Renal pelvis (tissue), 4 donors: ENCODE data around the gene DENND5A. TPM values are rescaled to one million over a fixed set of nuclear protein-coding genes. Genes with fewer than 3 reads are reported as not detected.

Experiments used
- DNase-seq: peaks from one replicate; pipeline ENCODE4 v3.0.0-alpha.2; 2013
- polyA plus RNA-seq, 3 donors: library from polyadenylated mRNA; unstranded; fragments of 120-200 nt; gene quantifications; one replicate each; pipeline ENCODE4 v1.2.1, GENCODE V29; 2013; ENCODE audit not compliant: insufficient read length in 3 of 3

Gene DENND5A
- polyA plus RNA-seq, 3 donors: 84.5 to 95.2 (median 89.4) TPM

DNA sequence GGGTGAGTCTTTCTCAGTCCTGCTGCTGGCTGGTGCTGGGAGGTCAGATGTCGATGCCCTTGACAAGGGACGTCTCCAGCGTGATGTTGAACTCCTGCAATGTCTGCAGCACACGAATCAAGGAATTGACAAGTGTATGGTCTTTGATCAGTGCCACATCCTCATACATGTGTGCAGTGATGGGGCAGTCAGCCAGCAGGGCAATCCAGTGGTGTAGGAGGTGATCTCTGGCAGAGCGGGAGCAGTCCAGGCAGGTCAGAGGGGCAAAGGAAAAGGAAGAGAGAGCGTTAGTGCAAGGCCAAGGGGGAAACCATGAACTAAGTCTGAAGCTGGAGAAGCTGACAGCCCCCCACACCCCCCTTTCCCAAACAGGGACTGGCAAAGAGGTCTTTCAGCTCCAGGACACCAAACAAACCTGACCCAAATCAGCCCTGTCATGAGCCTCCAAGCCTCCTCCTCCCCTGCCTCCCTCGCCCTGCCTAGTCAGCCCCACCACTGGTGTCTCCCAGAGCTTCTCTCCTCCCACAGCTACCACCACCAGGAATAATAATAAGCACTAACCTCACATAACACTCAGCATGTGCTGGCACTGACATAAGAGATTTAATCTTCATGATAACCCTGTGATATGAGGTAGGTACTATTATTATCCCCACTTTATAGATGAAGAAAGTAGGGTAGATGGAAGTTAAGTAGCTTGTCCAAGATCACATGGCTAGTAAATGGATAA lies 125.4 kb downstream of the DENND5A start:
- no peak for DNase-seq

DNA sequence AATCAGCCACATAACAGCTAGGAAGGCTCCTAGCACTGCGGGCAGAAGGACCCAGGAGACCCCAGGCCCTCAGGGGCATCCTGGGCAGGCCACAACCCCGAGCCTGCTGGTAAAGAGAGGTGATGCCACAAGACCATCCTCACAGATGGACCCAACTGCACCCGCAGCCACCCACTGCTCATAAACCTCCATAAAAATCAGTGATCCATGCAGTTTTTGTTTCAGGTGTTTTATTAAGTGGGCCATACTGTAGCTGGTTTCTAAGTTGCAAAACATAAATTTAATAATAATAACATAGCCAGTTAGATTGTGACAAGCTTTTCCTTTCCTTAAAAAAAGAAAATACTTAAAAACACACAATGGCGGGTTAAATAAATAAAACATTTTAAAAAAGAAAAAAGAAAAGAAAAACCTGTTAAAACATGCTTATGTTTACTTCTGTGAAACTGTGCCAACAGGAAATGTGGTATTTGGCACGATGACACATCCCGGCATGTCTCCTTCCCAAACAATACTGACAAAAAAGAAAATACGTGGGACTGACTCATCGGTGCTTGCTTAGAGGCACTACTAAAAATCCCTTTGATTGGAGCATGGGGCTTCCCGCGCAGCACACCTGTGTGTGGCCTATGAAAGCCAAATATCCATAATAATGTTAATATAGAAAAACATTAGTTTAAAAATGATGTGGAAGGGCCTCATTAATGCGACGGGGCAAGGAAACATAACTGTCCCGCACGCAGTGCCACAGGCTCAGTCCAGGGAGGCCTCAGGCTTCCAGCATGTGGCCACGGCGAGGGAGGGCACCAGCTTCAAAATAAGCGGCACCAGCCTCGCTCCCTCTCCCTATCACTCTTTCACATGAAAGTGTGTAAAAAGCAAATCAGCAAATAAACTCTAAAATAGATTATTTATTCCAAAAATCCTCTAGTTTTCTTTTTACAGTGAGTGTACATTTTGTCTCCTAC lies 126.3 kb downstream of the DENND5A start:
- no peak for DNase-seq

DNA sequence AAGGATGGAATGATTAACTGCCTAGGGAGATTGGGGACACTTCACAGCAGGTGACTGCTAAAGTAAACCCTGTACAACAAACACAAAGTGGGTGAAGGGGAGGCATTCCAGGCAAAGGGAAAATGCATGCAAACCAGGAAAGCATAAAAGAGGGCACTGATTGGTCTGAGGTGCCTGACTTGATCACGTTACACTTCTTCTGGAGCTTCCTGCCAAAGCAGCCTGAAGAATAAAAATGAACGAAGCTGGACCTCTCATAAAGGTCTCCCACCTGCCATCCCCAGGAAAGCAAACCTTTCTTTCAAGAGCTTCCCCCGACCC lies 127.1 kb downstream of the DENND5A start:
- no peak for DNase-seq

DNA sequence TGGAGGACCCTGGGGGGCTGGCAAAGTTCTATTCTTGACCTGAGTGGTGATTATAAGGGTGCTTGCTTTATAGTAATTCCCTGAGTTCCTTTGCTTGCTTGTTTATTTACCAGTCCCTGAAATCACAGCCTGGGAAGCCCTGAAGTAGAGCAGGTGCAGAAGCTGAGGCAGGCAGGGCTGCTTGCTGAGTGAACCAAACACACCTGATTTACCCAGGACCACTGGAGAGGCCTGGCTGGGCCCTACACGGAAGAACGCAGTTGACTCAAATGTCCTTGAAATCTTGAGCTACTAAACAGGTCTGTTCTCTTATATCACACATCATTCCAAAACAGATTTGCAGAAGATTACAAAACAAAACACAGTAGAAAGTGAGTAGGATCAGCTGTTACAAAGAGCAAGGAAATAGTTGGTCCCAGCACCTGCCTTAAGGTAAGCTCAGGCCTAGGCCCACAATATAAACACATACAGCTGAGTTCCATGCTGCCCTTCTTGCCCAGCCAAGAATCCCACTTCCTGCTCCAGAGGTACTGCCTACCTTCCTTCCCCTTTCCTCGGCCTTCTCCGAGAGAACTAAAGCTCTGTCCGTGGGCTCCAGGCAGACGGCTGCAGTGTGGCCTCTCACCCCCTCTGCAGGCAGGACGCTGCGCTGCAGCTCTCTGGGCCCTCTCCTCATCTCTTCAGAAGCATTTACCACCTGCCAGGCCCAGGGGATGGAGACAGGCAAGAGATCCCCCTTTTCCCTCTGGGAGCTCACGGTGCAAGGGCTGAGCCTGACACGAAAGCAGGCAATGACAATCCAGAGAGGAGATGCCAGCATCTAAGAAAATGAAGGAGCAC lies 127.6 kb downstream of the DENND5A start:
- peak; percentile 59 for DNase-seq

DNA sequence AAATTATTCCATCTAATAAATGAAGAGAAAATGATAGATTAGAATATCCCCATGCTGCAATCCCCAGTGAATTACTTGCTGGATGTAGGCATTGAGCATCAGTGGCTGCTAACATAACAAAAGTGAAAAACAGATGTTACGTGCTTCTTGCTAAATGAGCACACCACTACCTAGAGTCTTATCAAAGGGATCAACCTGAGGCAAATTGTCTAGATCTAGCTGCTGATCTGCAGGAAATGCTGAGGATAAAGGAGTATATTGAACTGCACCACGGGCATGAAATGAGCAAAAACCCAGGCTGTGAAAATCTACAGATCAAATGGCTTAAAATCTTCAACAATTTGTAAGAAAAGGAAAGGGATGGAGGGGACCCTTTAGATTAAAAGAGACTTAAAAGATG lies 128.4 kb downstream of the DENND5A start:
- no peak for DNase-seq

DNA sequence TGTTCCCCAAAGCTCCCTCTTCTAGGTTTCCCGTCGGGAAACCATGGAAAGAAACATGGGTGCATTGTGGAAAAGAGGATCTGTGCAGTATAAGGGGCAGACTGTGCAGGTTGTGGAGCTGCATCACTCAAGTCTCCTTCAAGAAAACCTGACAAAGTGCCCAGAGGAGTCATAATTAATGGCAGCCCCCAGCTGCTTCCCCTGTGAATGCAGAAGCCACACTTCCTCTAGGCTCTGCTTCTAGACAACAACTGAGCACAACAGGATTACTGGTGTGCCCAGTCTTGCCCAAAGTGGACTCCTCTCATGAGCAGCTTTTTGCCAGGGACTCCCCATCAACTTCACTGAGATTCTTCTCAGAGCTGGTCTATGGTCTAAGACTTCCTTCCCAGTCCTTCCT lies 131.2 kb downstream of the DENND5A start:
- no peak for DNase-seq

DNA sequence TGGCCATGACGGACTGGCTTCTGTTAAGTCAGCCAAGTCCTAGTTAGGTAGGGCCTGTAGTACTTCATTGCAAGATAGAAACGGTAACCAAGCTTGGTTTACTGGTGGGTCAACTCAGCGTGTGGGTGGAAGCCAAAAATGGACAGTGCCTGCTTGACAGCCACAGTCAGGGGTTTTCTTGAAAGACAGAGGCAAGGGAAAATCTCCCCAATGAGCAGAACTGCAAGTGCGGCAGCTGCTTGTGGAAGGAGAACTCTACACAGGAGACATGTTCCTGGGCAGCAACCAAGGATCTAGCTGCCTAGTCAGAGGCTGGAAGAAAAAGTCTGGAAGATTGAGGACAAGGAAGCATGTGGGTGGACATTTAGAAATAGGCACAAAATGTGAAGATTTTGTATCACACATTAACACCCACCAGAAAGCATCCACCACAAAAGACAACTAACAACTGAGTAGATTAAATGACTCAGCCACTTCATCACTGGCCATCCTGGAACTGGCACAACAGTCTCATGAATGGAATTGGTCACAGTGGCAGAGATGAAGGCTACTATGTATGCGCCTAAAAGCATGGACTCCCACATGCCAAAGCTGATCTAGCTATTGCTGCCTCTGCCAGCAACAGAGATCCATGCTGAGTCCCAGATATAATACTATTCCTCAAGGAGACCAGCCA lies 132.8 kb downstream of the DENND5A start:
- no peak for DNase-seq

DNA sequence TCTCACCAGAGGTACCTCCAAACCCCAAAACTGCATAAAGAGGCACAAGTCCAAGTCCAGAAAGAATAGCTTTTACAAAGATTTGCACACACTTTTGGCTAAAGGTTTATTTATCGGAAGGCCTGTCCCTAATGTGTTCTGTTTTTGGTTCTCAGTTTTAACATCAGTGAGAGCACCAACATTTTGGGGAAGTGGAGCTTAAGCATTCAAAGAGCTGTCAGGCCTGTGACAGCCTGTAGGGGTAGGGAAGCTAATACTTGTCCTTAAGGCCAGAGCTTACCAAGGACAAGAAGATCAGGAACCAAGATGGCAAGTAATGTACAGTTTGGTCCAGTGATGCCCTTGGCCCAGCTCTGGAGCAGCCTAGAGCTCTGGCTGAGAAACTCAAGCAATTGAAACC lies 134.9 kb downstream of the DENND5A start:
- no peak for DNase-seq

DNA sequence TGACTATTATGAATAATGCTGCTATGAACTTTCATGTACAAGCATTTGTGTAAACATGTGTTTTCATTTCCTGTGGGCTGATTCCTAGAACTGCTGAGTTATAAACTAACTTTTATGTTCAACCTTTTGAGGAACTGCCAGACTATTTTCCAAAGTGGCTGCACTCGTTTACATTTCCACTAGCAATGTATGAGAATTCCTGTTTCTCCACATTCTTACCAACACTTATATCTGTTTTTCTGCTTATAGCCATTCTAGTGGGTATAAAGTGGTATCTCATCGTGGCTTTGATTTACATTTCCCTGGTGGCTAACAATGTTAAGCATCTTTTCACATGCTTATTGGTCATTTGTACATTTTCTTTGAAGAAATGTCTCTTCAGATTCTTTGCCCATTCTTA lies 138.5 kb downstream of the DENND5A start:
- DNase-seq: no peak

DNA sequence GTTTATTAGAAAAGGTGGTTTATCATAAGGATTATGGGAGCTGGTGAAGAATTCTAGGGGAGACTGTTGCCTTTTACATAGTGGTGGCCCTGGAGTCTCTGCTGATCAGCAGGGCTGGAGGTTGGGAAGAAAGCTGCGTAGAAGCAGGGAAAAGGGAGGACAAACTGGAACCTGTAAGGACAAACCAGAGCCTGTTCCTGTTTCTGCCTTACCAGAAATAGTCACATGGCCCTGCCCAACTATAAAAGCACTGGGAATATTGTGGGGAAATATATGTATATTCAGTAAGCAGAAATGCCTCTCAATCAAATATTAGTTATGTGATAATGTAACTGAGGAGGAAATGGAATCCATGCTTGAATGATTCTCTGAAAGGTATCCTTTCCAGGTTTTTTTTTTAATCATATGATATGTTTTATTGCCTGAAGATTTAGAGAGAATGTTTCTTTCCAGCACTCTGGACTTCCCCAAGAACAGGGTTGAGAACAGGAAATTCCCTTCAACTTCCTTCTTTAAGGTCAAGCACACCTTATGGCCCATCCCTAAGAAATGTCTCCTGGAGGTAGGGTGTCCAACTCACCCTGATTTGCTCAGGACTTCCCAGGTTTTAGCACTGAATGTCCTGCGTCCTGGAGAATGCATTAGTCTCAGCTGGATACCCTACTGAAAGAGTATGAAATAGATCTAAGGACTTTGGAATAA lies 139.8 kb downstream of the DENND5A start:
- DNase-seq: no peak

DNA sequence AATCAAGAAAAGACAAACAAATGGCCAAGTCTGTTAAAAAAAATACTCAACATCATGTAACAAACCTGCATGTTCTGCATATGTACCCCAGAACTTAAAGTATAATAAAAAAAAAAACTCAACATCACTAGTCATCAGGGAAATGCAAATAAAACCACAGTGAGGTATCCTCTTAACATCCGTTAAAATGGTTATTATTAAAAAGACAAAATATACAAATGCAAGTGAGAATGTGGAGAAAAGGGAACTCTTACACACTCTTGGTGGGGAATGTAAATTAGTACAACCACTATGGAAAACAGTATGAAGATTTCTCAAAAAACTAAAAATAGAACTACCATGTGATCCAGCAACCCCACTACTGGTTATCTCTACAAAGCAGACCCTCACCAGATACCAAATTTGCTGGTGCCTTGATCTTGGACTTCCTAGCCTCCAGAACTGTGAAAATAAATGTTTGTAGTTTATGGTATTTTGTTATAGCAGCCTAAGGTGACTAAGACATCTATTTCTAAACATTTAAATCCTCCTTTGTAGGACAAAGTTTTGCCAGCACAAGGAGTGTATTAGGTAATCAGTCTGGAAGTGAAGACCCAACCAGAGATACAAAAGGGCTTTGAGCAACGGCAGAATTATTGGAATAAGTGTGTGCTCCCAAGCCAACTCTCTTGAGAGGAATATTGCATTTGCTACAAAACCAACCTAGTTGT lies 141.4 kb downstream of the DENND5A start:
- DNase-seq: no peak

DNA sequence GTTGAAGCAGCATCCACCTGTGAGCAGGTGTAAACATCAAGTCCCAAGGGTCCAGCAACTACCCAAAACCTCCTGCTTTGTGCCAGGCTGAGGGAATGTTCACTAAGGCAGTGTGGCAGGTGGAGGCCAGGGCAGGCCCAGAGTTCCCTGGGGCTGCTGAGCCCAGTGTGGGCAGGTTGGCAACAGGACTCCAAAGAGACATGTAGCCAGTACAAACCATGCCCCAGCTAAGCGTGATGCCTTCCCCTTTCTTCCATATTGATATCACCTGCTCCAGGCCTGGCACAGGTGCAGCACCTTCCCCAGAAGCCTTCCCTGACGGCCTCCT lies 143.7 kb downstream of the DENND5A start:
- DNase-seq: no peak

DNA sequence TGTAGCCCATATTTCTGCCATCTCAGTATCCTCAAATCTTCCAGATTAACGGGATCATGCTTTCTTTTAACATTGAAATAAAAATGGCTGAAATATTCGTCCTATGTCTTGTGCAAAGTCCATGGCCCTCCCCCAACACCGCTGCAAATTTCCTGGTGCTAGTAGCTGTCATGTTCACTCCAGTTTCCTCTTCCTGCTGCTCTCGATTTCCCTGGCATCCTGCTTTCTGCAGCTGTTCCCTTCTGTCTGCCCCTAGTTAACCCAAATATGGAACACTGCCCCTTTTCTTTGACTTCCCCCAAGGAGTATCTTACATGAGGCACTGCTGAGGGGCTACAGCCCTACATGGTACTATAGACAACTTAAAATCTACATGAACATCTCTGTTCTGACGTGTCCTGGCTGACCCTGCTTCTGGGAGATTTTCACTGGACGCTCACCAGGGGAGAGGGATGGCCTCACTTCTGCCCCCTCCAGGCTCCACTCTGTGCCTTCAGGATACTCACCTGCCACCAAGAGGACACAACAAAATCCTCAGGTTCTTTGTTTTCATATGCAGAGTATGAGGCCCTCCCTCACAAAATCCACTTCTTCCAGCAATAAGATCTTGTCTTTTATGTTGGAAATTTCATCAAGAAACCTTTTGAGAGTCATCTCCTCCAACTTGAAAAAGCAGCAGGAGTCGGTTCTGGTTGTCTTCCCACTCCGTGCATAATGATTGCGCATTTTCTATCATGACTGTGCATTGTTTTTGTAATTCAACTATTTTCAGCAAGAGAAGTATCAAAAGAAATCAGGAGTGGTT lies 144.3 kb downstream of the DENND5A start:
- no peak for DNase-seq

DNA sequence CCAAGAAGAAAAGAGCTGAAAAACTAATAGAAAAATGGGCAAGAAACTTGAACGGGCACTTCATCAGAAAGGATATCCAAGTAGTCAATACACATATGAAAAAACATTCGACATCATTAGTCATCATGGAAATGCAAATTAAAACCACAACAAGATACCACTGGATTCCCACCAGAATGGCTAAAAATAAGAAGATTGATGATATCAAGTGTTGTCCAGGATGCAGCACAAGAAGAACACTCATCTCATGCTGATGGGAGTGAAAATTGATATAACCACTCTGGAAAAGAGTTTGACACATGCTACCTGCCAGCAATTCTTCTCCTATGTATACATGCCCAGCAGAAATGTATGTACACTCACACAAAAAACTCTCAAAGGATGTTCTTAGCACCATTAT lies 146.9 kb downstream of the DENND5A start:
- no peak for DNase-seq

DNA sequence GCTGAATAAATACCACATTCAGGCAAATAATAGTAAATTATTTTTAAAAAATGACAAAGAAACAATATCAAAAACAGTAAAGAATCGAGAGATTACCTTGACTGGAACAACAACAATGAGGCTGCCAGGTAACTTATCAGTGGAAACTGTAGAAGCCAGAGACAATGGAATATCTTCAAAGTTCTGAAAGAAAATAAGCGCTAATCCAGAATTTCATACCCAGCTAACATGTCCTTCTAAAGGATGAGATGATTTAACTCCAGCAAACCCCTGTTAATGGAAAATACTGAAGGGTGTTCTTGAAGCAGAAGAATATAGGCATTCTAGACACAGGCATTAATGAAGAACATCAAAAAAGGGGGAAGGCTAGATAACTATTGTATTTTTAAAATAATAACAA lies 153.1 kb downstream of the DENND5A start:
- no peak for DNase-seq

DNA sequence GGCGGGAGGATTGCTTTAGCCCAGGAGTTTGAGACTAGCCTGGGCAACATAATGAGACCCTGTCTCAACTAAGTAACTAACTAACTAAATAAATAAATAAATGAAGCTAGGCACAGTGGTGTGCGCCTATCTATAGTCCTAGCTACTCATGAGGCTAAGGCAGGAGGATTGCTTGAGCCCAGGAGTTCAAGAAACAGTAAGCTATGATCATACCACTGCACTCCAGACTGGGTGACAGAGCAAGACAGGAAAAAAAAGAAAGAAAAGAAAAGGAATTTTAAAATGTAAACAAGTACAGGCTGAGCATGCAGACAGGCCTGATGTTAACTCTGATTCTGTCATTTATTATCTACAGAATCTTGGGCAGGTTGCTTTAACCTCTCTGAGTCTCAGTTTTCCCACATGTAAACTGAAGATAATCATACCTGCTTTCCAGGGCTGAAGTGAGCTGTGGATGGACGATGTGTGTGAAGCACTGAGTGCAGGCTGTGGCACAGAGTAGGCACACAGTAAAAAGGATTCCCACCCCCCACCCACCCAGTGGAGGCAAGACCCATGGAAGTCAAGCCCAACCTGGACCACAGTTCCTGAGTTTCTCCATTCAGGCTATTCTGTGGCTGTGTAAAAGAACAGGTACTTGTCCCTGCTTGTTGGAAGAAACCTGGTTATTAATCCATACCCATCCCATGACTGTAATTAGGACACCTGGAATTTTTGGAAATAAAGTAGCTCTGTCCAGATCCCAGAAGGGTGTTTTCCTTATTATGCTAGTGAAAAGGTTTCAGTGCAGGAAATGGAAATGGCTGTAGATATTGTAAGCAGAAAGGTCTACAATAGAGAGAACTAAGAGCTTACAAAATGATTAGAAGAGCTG lies 155.1 kb downstream of the DENND5A start:
- no peak for DNase-seq

DNA sequence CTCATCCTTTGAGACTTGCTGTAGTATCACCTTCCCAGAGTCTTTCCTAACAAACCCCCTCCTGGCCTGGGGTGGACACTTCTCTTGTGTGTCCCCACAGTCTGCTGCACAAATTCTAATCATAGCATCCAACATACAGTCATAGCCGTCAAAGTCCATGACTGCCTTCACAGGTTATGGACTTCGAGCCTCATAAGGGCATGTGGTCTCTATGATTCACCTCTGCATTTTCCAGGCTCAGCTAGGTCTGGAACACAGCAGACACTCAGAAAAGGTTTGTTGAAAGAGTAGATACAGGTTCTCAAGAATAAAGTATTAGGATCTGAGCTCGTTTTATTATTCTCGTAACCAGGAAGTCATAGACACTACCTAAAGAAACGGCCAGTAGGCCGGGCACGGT lies 160.6 kb downstream of the DENND5A start:
- DNase-seq: no peak

DNA sequence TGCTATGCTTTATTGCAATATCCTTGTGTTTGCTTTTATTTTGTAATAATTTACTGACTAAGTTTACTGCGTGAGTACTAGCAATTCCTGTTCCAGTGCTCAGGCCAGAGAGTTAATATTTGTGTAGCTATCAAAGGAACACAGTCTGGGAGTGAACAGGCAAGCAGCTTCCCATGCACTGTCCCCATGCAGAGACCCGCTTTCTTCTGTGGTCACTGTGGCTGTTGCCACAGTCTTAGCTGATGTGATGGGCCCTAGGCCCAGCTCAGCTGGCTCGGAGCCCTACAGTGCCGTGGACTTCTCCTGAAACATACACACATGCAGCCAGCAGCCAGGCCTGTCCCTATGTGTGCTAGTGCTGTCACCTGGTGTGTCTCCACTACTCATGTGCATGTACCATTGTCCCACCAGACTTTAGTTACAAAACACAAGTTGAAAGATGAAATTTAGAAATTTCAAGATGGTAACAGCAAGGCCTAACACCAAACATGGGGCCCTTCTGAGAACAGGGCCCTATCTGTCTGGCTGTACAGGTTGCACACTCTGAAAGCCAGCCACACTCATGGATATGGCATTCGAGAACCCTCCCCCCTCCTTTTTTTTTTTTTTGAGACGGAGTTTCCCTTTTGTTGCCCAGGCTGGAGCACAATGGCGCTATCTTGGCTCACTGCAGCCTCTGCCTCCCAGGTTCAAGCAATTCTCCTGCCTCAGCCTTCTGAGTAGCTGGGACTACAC lies 161.4 kb downstream of the DENND5A start:
- no peak for DNase-seq
